SU-DHL-6 (cell line): ENCODE measurements around the gene PANK2.

ENCODE experiments used
- H2AFZ ChIP-seq: fragments of 200-600 bp; sonication (generic); 2 replicates; pipeline ENCODE4 v1.6.1; 2014; ENCODE audit warnings: low read depth, mild to moderate bottlenecking, moderate library complexity, mixed read lengths, antibody characterized with exemption, low read length; ENCODE audit not compliant: severe bottlenecking
- H3F3A ChIP-seq: fragments of 200-600 bp; shearing (Covaris generic); 2 replicates; pipeline ENCODE4 v1.6.0; 2016; ENCODE audit warnings: antibody characterized with exemption, mild to moderate bottlenecking; ENCODE audit not compliant: insufficient read depth
- H3K27ac ChIP-seq: fragments of 200-600 bp; sonication (generic); 2 replicates; pipeline ENCODE4 v1.5.1; 2016; ENCODE audit warnings: low read depth, mild to moderate bottlenecking, low read length, moderate library complexity, mixed read lengths
- H3K27me3 ChIP-seq: fragments of 200-600 bp; sonication (generic), shearing (Covaris generic); 2 replicates; pipeline ENCODE4 v1.6.0; 2014; ENCODE audit warnings: mild to moderate bottlenecking, low read length
- H3K36me3 ChIP-seq: fragments of 200-600 bp; sonication (generic); 2 replicates; pipeline ENCODE4 v1.6.1; 2014; ENCODE audit warnings: mild to moderate bottlenecking, low read length, mixed read lengths
- H3K4me2 ChIP-seq: fragments of 300-600, 200-600 bp; shearing (Covaris generic), sonication (generic); 2 replicates; pipeline ENCODE4 v1.6.0; 2014; ENCODE audit warnings: low read length, low read depth, mild to moderate bottlenecking; ENCODE audit not compliant: poor library complexity, severe bottlenecking
- H3K4me3 ChIP-seq: fragments of 200-600 bp; sonication (generic); 2 replicates; pipeline ENCODE4 v1.5.1; 2014; ENCODE audit warnings: antibody characterized with exemption, low read length, mild to moderate bottlenecking, mixed read lengths; ENCODE audit not compliant: insufficient read depth, poor library complexity, severe bottlenecking
- H3K79me2 ChIP-seq: fragments of 200-600 bp; sonication (generic); 2 replicates; pipeline ENCODE4 v1.6.1; 2014; ENCODE audit warnings: mild to moderate bottlenecking, low read length, moderate library complexity; ENCODE audit not compliant: insufficient read depth
- H3K9ac ChIP-seq: fragments of 200-600 bp; sonication (generic); 2 replicates; pipeline ENCODE4 v1.7.0; 2014; ENCODE audit warnings: mild to moderate bottlenecking, low read length
- H3K9me2 ChIP-seq: fragments of 200-600 bp; sonication (generic); replicated peaks from 2 replicates; pipeline ENCODE4 v1.6.1; 2014; ENCODE audit warnings: low read length; ENCODE audit not compliant: insufficient read depth
- H3K9me3 ChIP-seq: fragments of 200-600 bp; sonication (generic); 2 replicates; pipeline ENCODE4 v1.6.1; 2014; ENCODE audit warnings: low read length, mixed read lengths; ENCODE audit not compliant: insufficient read depth
- H4K20me1 ChIP-seq: fragments of 200-600 bp; sonication (generic); 2 replicates; pipeline ENCODE4 v1.6.1; 2014; ENCODE audit warnings: low read depth, mild to moderate bottlenecking, antibody characterized with exemption, low read length, moderate library complexity, mixed read lengths
- CTCF ChIP-seq: fragments of 200-600 bp; sonication (generic); IDR thresholded peaks from one replicate; pipeline ENCODE4 v1.5.1; 2017; ENCODE audit warnings: antibody characterized with exemption, mild to moderate bottlenecking, low read length, moderate library complexity; ENCODE audit not compliant: insufficient read depth, poor library complexity, severe bottlenecking
- EZH2phosphoT487 ChIP-seq: fragments of 200-600 bp; sonication (generic), shearing (Covaris generic); conservative IDR thresholded peaks from 2 replicates; pipeline ENCODE4 v1.6.1; 2018; ENCODE audit warnings: mild to moderate bottlenecking, antibody characterized with exemption, low read length, moderate library complexity, mixed read lengths

The PANK2 gene

GRCh38 chr20:3847429-3847940 lies 41.7 kb upstream of the PANK2 start:
- Histone ChIP-seq H3K9ac (peak overlapping the region; percentile 86), H3F3A (peaks cover 5% of the 10 kb centered on the region; the same call in 1 of the 2 replicates), H3K27ac (no peak overlapping the region; the same call in 1 of the 2 replicates), H3K79me2 (peaks cover 26% of the 10 kb centered on the region), H3K9me2 (no peaks in the 10 kb centered on the region), H3K27me3 (no peaks in the 10 kb centered on the region), H3K4me2 (peak overlapping the region; percentile 94), H3K4me3 (peak overlapping the region; percentile 71), H3K36me3 (no peaks in the 10 kb centered on the region), H4K20me1 (no peaks in the 10 kb centered on the region), H3K9me3 (no peaks in the 10 kb centered on the region), H2AFZ (peak overlapping the region; percentile 74)
- TF ChIP-seq EZH2phosphoT487 (no peak), CTCF (no peak)

- no peak for TF ChIP-seq EZH2phosphoT487
- no peak for TF ChIP-seq CTCF
- 0 out of 2 replicates have a peak, but pooled peaks cover 5% of the 10 kb centered on the region for H3F3A ChIP-seq
- no peaks in the 10 kb centered on the region for H3K9me2 ChIP-seq
- peaks cover 26% of the 10 kb centered on the region for H3K79me2 ChIP-seq
- no peak overlapping the region for H3K4me2 ChIP-seq
- no peak overlapping the region for H3K9ac ChIP-seq
- no peak overlapping the region for H2AFZ ChIP-seq
- H3K9me3 ChIP-seq, result no peaks in the 10 kb centered on the region
- no peak overlapping the region for H3K27ac ChIP-seq
- no peaks in the 10 kb centered on the region for H4K20me1 ChIP-seq
- H3K4me3 ChIP-seq, result no peak overlapping the region
- H3K36me3 ChIP-seq, result no peaks in the 10 kb centered on the region
- no peaks in the 10 kb centered on the region for H3K27me3 ChIP-seq
Measured at GRCh38 chr20:3848565-3848964, 40.6 kb upstream of the PANK2 start.

GRCh38 chr20:3854462-3854871 lies 34.7 kb upstream of the PANK2 start:
- no peaks in the 10 kb centered on the region; the same call in 1 of the 2 replicates for H3K36me3 ChIP-seq
- H2AFZ ChIP-seq, result no peak overlapping the region
- H3K9me3 ChIP-seq, result no peaks in the 10 kb centered on the region
- H3K27me3 ChIP-seq, result no peaks in the 10 kb centered on the region
- no peak overlapping the region for H3K27ac ChIP-seq
- peaks cover 3% of the 10 kb centered on the region; the same call in 1 of the 2 replicates for H3K79me2 ChIP-seq
- H3K4me3 ChIP-seq, result no peak overlapping the region
- TF ChIP-seq EZH2phosphoT487, result no peak
- no peak for TF ChIP-seq CTCF
- H3K9me2 ChIP-seq, result no peaks in the 10 kb centered on the region
- H4K20me1 ChIP-seq, result no peaks in the 10 kb centered on the region
- H3F3A ChIP-seq, result no peaks in the 10 kb centered on the region
- no peak overlapping the region for H3K4me2 ChIP-seq
- H3K9ac ChIP-seq, result no peak overlapping the region
